Measurements from ENCODE around the gene IL17RA.

The IL17RA gene

GRCh38 chr22:17093081-17093480 is 8.3 kb downstream of the IL17RA start:
- Mint-ChIP-seq H3K36me3 (ENCODE audit: low read depth) (peaks cover 34% of the 10 kb centered on the region), H3K4me1 (ENCODE audit: low read depth) (peaks cover 91% of the 10 kb centered on the region), H3K4me3 (no peak overlapping the region), H3K27me3 (no peaks in the 10 kb centered on the region), H3K27ac (no peak overlapping the region), H3K9me3 (no peaks in the 10 kb centered on the region)

DNA sequence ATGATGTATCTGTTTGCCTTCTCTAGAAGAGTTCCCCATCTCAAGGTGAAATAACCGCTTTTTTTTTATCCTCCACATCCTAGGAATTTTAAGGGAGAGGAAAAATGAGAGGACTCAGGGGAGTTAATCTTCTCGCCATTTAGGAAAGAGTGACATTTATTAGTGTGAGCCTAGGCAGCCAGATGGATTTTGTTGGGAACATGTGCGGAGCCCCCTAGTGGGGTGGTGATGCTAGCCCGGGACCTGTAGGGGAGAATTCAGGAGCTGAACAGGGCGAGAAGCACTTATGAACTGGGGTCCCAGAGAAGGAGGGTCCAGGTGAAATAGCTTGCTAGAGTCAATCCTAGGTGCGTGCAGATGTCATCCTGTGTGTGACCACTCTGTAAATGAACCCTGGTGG is 10.7 kb downstream of the IL17RA start:
- Mint-ChIP-seq H3K4me1 (ENCODE audit: low read depth) (peaks cover 89% of the 10 kb centered on the region), H3K27me3 (no peaks in the 10 kb centered on the region), H3K4me3 (no peak overlapping the region), H3K9me3 (no peaks in the 10 kb centered on the region), H3K27ac (no peak overlapping the region), H3K36me3 (ENCODE audit: low read depth) (peaks cover 50% of the 10 kb centered on the region)

DNA sequence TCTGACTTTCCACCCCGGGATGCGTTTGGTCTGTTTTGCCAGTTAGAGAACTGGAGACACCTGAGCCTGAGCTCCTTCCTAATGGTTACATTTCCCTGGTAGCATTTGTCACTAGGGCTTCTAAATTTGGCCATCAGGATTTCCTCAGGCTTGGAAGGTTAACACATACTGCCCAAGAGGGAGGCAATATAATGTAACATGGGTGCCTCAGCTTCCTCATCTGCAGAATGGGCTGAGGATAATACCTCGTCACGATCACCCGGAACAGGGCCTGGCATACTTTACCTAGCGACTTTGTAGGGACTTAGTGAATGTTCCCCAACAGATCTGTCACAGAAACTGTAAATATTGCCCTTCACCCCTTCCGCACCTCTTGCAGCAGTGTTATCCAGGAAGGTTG is 11.3 kb downstream of the IL17RA start:
- no peaks in the 10 kb centered on the region for H3K9me3 Mint-ChIP-seq
- no peak overlapping the region for H3K4me3 Mint-ChIP-seq
- peaks cover 89% of the 10 kb centered on the region for H3K4me1 Mint-ChIP-seq (ENCODE audit: low read depth)
- no peak overlapping the region for H3K27ac Mint-ChIP-seq
- H3K27me3 Mint-ChIP-seq, result no peaks in the 10 kb centered on the region
- peaks cover 50% of the 10 kb centered on the region for H3K36me3 Mint-ChIP-seq (ENCODE audit: low read depth)

GRCh38 chr22:17097062-17097461 is 12.3 kb downstream of the IL17RA start:
- Mint-ChIP-seq H3K9me3 (no peaks in the 10 kb centered on the region), H3K27ac (no peak overlapping the region), H3K4me1 (ENCODE audit: low read depth) (peaks cover 90% of the 10 kb centered on the region), H3K27me3 (no peaks in the 10 kb centered on the region), H3K4me3 (no peak overlapping the region), H3K36me3 (ENCODE audit: low read depth) (peaks cover 60% of the 10 kb centered on the region)

DNA sequence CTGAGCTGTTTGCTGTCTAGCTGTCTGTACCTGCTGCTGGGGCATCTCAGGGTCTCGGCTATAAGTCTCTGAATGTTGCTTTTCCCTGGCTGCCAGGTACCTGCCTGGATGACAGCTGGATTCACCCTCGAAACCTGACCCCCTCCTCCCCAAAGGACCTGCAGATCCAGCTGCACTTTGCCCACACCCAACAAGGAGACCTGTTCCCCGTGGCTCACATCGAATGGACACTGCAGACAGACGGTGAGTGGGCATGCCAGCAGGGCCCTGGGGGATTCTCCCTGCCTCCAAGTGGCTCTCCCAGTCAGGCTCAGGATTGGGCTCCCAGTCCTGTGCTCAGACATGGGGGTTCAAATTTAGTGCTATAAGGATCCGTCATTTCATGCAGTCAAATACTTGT is 12.9 kb downstream of the IL17RA start:
- Mint-ChIP-seq H3K9me3 (no peaks in the 10 kb centered on the region), H3K27me3 (no peaks in the 10 kb centered on the region), H3K4me1 (ENCODE audit: low read depth) (peaks cover 88% of the 10 kb centered on the region), H3K4me3 (peak overlapping the region; percentile 17), H3K27ac (no peak overlapping the region), H3K36me3 (ENCODE audit: low read depth) (peaks cover 65% of the 10 kb centered on the region)

GRCh38 chr22:17098379-17098819 is 13.6 kb downstream of the IL17RA start:
- peaks cover 69% of the 10 kb centered on the region for H3K36me3 Mint-ChIP-seq (ENCODE audit: low read depth)
- no peak overlapping the region for H3K27ac Mint-ChIP-seq
- H3K4me3 Mint-ChIP-seq, result peak overlapping the region; percentile 25

DNA sequence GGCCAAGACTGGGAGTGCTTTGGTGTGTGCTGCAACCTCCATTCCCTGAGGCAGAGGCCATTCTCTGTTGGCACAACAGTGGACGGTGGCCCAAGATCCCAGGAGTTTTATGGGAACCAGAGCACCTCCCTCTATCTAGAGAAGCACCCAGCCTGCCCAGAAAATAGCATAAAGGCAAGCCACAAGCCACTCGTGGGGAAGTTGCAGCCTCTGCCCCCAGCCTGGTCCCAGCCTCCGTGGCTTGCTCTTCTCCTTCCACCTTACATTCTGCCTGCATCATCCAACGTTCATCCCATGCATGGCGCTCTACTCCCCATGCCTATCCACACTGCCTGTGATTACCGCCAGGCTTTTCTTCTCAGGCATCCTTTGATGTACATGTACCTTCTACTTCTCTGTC is 15.8 kb downstream of the IL17RA start:
- Mint-ChIP-seq H3K4me1 (ENCODE audit: low read depth) (peaks cover 71% of the 10 kb centered on the region), H3K4me3 (no peak overlapping the region), H3K36me3 (ENCODE audit: low read depth) (peaks cover 73% of the 10 kb centered on the region), H3K9me3 (no peaks in the 10 kb centered on the region), H3K27ac (no peak overlapping the region), H3K27me3 (no peaks in the 10 kb centered on the region)

More at GRCh38 chr22:17098379-17098819, 13.6 kb downstream of the IL17RA start:
- no peaks in the 10 kb centered on the region for H3K9me3 Mint-ChIP-seq
- no peaks in the 10 kb centered on the region for H3K27me3 Mint-ChIP-seq
- peaks cover 81% of the 10 kb centered on the region for H3K4me1 Mint-ChIP-seq (ENCODE audit: low read depth)

- Mint-ChIP-seq H3K27ac (no peak overlapping the region), H3K4me3 (no peak overlapping the region), H3K27me3 (no peaks in the 10 kb centered on the region), H3K9me3 (no peaks in the 10 kb centered on the region), H3K4me1 (ENCODE audit: low read depth) (peaks cover 73% of the 10 kb centered on the region), H3K36me3 (ENCODE audit: low read depth) (peaks cover 78% of the 10 kb centered on the region)
These were observed 16.9 kb downstream of the IL17RA start for GRCh38 chr22:17101475-17102296.

GRCh38 chr22:17102297-17102667 is 17.5 kb downstream of the IL17RA start:
- no peaks in the 10 kb centered on the region for H3K9me3 Mint-ChIP-seq
- H3K4me3 Mint-ChIP-seq, result no peak overlapping the region
- H3K36me3 Mint-ChIP-seq (ENCODE audit: low read depth), result peaks cover 77% of the 10 kb centered on the region
- no peak overlapping the region for H3K27ac Mint-ChIP-seq
- H3K27me3 Mint-ChIP-seq, result no peaks in the 10 kb centered on the region
- peaks cover 73% of the 10 kb centered on the region for H3K4me1 Mint-ChIP-seq (ENCODE audit: low read depth)

- H3K27me3 Mint-ChIP-seq, result no peaks in the 10 kb centered on the region
- peaks cover 74% of the 10 kb centered on the region for H3K36me3 Mint-ChIP-seq (ENCODE audit: low read depth)
- no peak overlapping the region for H3K4me3 Mint-ChIP-seq
These were observed 18.6 kb downstream of the IL17RA start for GRCh38 chr22:17103351-17103750.

DNA sequence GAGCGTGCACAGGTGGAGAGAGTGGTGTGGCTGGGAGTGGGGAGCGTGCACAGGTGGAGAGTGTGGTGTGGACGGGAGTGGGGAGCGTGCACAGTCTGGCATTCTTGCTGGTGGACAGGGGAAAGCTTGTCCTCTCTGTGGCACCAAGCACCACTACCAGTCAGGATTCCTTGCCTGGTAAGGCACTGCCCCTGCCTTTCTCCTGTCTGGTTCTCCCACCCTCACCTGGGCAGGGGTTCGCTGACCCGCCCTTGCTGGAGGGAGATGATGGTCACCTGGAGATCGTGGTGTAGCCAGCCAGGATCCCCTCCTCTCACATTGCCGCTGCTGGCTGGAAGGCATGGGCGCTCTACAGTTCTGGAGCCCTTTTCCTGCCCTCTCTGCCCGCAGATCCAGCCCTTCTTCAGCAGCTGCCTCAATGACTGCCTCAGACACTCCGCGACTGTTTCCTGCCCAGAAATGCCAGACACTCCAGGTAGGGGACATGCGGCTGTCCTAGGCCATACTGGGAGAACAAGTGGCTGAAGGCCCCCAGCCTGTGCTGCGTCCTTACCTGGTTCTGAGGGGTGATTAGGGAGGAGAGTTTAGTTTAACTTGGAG is 19.6 kb downstream of the IL17RA start:
- Mint-ChIP-seq H3K36me3 (ENCODE audit: low read depth) (peaks cover 64% of the 10 kb centered on the region), H3K9me3 (no peaks in the 10 kb centered on the region), H3K4me3 (no peak overlapping the region), H3K4me1 (ENCODE audit: low read depth) (peaks cover 58% of the 10 kb centered on the region), H3K27ac (no peak overlapping the region), H3K27me3 (no peaks in the 10 kb centered on the region)

More at GRCh38 chr22:17103351-17103750, 18.6 kb downstream of the IL17RA start:
- no peak overlapping the region for H3K27ac Mint-ChIP-seq
- peaks cover 69% of the 10 kb centered on the region for H3K4me1 Mint-ChIP-seq (ENCODE audit: low read depth)
- H3K9me3 Mint-ChIP-seq, result no peaks in the 10 kb centered on the region

DNA sequence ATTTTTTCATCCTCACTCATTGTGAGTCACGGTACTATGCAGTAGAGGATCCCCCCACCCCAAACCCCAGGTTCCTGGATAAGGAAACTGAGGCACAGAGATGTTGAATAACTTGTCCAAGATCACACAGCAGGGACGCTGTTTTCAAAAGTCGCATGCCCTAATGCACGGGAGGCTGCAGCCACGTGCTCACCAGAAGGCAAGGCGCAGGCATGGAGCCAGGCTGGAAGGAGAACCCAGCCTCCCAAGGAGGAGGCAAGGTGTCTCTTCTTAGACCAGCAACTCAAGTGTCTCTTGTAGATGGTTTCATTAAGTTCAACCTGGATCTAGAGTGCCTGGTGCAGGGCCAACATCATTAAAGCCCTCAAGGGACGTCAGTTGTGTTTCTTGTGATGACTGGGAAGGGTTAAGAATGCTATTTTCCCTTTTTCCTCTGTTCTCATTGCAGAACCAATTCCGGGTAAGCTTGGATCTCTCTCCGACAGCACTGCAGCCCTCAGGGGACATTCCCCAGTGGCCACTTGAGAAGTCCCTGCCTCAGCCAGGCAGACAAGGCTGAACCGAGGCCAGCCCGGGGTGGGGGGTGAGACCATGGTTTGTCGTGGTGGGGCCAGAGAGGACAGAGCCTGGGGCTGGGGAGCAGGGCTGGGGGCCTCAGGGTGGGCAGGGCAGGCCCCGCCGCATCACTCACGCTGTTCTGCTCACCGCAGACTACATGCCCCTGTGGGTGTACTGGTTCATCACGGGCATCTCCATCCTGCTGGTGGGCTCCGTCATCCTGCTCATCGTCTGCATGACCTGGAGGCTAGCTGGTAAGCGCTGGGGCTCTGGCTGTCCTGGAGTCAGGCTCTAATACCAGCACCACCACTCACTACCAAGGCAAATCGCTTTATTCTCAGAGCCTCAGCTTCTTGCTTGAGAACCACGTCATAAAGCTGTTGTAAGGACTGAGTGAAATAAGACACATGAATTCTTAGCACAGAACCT is 20.6 kb downstream of the IL17RA start:
- H3K4me3 Mint-ChIP-seq, result peak overlapping the region; percentile 10
- H3K27ac Mint-ChIP-seq, result no peak overlapping the region
- no peaks in the 10 kb centered on the region for H3K9me3 Mint-ChIP-seq
- peaks cover 58% of the 10 kb centered on the region for H3K36me3 Mint-ChIP-seq (ENCODE audit: low read depth)
- peaks cover 53% of the 10 kb centered on the region for H3K4me1 Mint-ChIP-seq (ENCODE audit: low read depth)
- no peaks in the 10 kb centered on the region for H3K27me3 Mint-ChIP-seq

DNA sequence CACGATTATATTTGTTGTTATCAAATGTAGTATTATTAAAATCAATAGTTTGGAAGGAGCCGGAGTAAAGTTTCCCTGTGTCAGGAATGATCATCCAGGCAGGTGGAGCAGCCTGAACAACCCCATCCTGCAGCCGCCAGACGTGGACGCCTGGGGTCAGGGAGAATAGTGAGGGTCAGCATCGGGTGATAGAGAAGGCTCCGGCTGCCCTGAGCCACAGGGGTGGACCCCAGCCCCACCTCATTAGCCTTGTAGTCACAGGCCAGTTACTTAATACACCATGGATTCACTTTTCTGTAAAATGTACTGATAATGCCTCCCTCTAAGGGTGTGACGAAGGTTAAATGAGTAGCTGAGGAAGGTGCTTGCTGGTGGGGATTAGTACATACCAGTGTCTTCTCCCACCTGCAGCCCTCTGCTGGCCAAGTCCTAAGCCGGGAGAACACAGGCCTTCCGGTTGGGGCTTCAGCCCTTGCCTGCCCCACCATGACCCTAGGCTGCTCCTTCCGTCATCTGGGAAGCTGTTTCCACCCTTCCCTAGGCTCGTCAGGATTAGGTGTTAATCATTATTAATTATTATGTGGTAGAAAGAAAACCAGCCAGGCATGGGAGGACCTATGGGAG is 21.5 kb downstream of the IL17RA start:
- Mint-ChIP-seq H3K9me3 (no peaks in the 10 kb centered on the region), H3K27me3 (no peaks in the 10 kb centered on the region), H3K4me3 (peak overlapping the region; percentile 24), H3K4me1 (ENCODE audit: low read depth) (peaks cover 48% of the 10 kb centered on the region), H3K27ac (no peak overlapping the region), H3K36me3 (ENCODE audit: low read depth) (peaks cover 49% of the 10 kb centered on the region)

DNA sequence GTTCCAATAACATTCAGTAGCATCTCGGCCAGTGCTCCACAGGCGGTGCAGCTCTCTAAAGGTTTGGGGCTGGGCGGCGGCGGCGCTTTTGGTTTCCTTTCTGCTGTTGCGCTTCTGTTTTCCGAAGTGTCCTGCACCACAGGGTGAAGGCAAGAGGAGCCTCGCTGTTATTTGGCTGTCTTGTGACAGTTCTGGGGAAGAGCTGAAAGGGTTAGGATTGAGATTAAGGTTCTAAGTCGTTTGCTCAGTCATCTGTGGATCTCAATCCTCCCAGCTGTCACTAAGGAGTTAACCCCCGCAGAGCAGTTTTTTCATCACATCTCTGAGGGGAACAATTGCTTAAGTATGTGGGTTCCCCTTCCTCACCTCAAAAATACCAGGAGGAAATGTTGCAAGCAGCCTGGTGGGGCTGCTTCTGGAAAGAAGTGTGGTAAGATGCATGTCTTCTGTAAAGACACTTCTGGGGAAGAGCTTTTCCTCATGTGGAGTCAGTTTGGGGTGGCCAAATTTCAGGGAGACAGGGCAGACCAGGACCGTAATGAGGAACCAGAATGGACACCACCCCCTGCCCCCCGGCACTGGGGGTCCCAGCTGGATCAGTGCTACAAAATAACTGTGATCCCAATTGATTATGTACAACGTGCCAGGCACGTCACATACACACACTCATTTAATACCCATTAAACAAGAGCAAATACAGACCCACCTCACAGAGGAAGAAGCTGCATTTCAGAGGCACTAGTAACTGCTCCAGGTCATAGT is 22.2 kb downstream of the IL17RA start:
- peak overlapping the region; percentile 42 for H3K27ac Mint-ChIP-seq
- peaks cover 45% of the 10 kb centered on the region for H3K4me1 Mint-ChIP-seq (ENCODE audit: low read depth)
- H3K27me3 Mint-ChIP-seq, result no peaks in the 10 kb centered on the region
- peaks cover 42% of the 10 kb centered on the region for H3K36me3 Mint-ChIP-seq (ENCODE audit: low read depth)
- H3K4me3 Mint-ChIP-seq, result peak overlapping the region; percentile 24
- no peaks in the 10 kb centered on the region for H3K9me3 Mint-ChIP-seq

Measured in stimulated activated naive CD8-positive, alpha-beta T cell treated with anti-CD3 and anti-CD28 coated beads, Interleukin-15, Interleukin-2, amounts not matched to agents 100 ng/mL and 50 ng/mL, for 24 hours (primary cell).